Adrenal gland (tissue), 12 donors: ENCODE data around the gene ATG12. TPM values are rescaled to one million over a fixed set of nuclear protein-coding genes. Genes with fewer than 3 reads are reported as not detected.

ENCODE experiments used
- DNase-seq, 7 donors: peaks; one replicate each; pipeline ENCODE4 v3.0.0-alpha.2; 2019 to 2020
- H3K27ac ChIP-seq, 5 donors: fragments of 200-600 bp; sonication (generic) in 4 of 5; 1 replicate in 3 of 5; 2 replicates in 2 of 5; pipeline versions ENCODE4 v1.5.1 to v1.8.0; 2016 to 2020; ENCODE audit warnings: mild to moderate bottlenecking in 1 of 5
- H3K27me3 ChIP-seq: fragments of 200-600 bp; 2 replicates; pipeline ENCODE4 v1.8.0; 2021
- H3K36me3 ChIP-seq, 2 donors: fragments of 200-600 bp; replicated peaks in 1 of 2; 1 replicate in 1 of 2; 2 replicates in 1 of 2; pipeline versions ENCODE4 v1.5.1 to v1.8.0; 2018 to 2022
- H3K4me1 ChIP-seq, 2 donors: fragments of 200-600 bp; replicated peaks in 1 of 2; 1 replicate in 1 of 2; 2 replicates in 1 of 2; pipeline versions ENCODE4 v1.5.1 to v1.8.0; 2018 to 2021
- H3K4me3 ChIP-seq, 4 donors: fragments of 200-600 bp; sonication (generic) in 3 of 4; one replicate each; pipeline ENCODE4 v1.5.1; 2016 to 2018
- H3K9me3 ChIP-seq, 3 donors: fragments of 200-600 bp; sonication (generic) in 1 of 3; replicated peaks in 1 of 3; 1 replicate in 2 of 3; 2 replicates in 1 of 3; pipeline versions ENCODE4 v1.5.1 to v1.8.0; 2016 to 2021
- CTCF ChIP-seq, 6 experiments: fragments of 450-650 bp in 4 of 6; fragments of 200-600 bp in 2 of 6; sonication (generic) in 1 of 6; IDR thresholded peaks; 1 replicate in 5 of 6; 2 replicates in 1 of 6; pipeline versions ENCODE4 v1.5.1 to v1.8.0; 2016 to 2021; ENCODE audit warnings: antibody characterized with exemption in 6 of 6, mild to moderate bottlenecking in 2 of 6, moderate library complexity in 1 of 6
- POLR2A ChIP-seq, 2 donors: fragments of 450-650 bp; IDR thresholded peaks; one replicate each; pipeline ENCODE4 v1.6.1; 2017; ENCODE audit warnings: antibody characterized with exemption in 2 of 2, mild to moderate bottlenecking in 2 of 2, moderate library complexity in 1 of 2
- WGBS, 4 donors: extraction: QIAGEN DNeasy Blood & Tissue Kit in 2 of 4; methylation state at CpG; one replicate each; pipeline versions ENCODE4 v1.1.5 to v1.1.7; 2013 to 2017; 5-methylcytosine and 5-hydroxymethylcytosine counted together
- intact Hi-C, 2 donors: fragments of 100-400 bp; cut with DNase I; formaldehyde crosslinking; loops; one replicate each; pipeline versions ENCODE4 v1.14.1 to v1.15.0; 2022 to 2023
- polyA plus RNA-seq, 3 donors: library from polyadenylated mRNA; stranded (reverse); fragments of 200-250 nt in 2 of 3; fragments of 350-450 nt in 1 of 3; fragmentation: Illumina TruSeq in 1 of 3; extraction: RNeasy Lipid Tissue Mini Kit (QIAGEN cat#74804) in 1 of 3; gene quantifications; one replicate each; pipeline ENCODE4 v1.2.3, GENCODE V29; 2013 to 2014
- total RNA-seq, 9 donors: library from RNA; depleted of rRNA in 4 of 9; stranded (reverse); fragments of >200 nt in 4 of 9; fragments of 120-200 nt in 1 of 9; fragmentation: NEBNext Ultra II Directional in 1 of 9; extraction: Animal tissue kit (Norgen Biotek cat#: 25700) in 1 of 9; gene quantifications; one replicate each; pipeline versions ENCODE4 v1.1.0 to v1.2.4, GENCODE V29; 2013 to 2023
- donor health status: healthy with polysubstance abuse.
- donor health status: Bipolar disorder and iron deficiency.
- donor health status: DM: yes; HTN: yes; CAD: no.
- donor health status: DM: no; HTN: no; CAD: no.
- donor health status: DM: no; HTN: no; CAD: no.
- donor health status: DM: yes; HTN: yes; CAD: no.

ATG12 gene
- total and polyA plus RNA-seq, 12 donors, result 23.7 to 68.0 (median 41.1) TPM

DNA sequence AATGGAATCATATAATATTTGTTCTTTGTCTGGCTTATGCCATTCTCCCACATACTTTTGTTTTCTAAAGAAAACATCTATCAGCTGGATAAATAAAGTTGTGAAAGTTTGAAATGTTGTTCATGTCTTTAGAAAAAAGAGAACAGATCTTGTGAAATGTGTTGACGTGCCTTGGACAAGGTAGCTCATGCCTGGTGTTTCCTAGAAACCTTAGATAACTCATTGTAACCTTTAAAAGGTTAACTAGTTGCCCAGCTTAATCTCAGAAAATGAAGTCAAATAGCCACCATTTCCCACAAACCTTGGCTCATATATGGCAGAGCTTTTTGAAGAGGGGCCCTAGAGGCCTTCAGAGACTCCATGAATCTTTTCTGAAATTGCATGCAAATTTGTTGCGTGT, 40.2 kb downstream of the ATG12 start:
- no peaks in the 10 kb centered on the region for H3K36me3 ChIP-seq
- 89 to 100% (median 93%) methylated on average over 2 of the region's 2 CpGs for WGBS, 4 donors
- no peak for DNase-seq
- no peak for TF ChIP-seq POLR2A (IDR thresholded peaks at IDR 0.05)
- no peak for TF ChIP-seq CTCF (IDR thresholded peaks at IDR 0.05)
- H3K4me1 ChIP-seq, result peaks cover 5 to 9% of the 10 kb centered on the region in 2 donors
- no peaks in the 10 kb centered on the region for H3K27me3 ChIP-seq
- H3K9me3 ChIP-seq, result no peaks in the 10 kb centered on the region
- intact Hi-C loops, result no loop called here
- H3K4me3 ChIP-seq, result no peak overlapping the region
- H3K27ac ChIP-seq, result no peak overlapping the region

DNA sequence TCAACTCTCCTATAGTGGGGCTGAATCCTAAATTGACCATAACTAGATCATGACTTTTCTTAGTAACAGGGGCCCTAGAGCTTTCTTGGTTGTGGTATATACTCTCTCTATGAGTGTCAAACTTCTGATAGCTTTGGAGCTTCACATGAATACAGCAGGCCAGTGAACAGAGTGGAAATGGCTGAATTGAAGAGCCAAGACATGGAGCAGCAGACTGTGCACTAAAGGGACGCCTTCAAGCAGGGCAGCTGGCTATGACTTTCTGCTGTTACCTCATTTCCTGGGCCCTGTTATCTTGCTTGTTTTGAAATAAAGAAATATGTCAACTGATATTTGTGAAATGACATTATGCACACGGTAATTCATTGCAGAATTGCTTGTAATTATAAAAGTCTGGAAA, 41.3 kb downstream of the ATG12 start:
- intact Hi-C loops, result no loop called here
- H3K27me3 ChIP-seq, result no peaks in the 10 kb centered on the region
- peak in 1 of 7 donors; percentile 4 for DNase-seq
- no peak overlapping the region for H3K4me3 ChIP-seq
- no peaks in the 10 kb centered on the region for H3K9me3 ChIP-seq
- no peak for TF ChIP-seq CTCF (IDR thresholded peaks at IDR 0.05)
- no peak for TF ChIP-seq POLR2A (IDR thresholded peaks at IDR 0.05)
- no peak overlapping the region for H3K27ac ChIP-seq
- H3K4me1 ChIP-seq, result peaks cover 5 to 9% of the 10 kb centered on the region in 2 donors
- H3K36me3 ChIP-seq, result no peaks in the 10 kb centered on the region
- WGBS, 4 donors, result 65 to 77% (median 76%) methylated on average over 2 of the region's 2 CpGs

DNA sequence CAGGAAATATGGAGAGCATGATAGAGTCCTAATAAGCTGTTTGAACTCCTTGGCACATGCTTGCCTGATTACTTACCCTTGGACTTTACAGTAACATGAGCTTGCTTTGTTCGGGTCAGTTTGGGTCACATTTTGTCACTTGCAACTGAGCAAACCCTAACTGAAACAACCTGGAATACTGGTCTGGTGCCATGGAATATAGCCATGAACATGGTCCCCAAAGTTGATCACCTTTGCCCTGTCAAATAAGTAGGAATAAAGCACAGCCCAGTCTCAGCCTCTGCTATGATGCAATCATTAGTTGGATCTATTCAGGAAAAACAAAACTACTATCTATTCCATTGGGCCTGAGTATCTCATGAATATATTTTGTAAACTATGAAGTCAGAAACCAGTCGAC, 43.1 kb downstream of the ATG12 start:
- Histone ChIP-seq H3K4me3 (no peak overlapping the region), H3K27me3 (no peaks in the 10 kb centered on the region)

DNA sequence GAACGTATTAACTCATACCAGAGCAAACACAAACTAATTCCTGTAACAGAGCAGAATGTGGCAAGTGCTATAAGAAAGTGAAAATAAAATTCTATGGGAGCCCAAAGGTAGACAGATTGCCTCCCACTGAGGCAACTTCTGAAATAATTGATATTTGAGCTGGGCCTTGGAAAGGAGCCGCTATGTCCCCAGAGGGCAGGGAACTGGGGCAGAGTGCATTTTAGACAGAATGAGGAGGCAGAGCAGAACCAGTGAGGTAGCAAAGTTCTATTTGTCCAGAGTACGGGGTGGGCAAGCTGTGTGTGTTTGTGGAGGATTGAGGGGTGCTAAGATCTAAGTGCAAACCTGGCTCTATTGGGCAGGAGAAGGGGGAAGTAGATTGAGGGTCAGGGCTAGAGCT, 44.7 kb downstream of the ATG12 start:
- TF ChIP-seq POLR2A (IDR thresholded peaks at IDR 0.05), result no peak
- TF ChIP-seq CTCF (IDR thresholded peaks at IDR 0.05), result no peak
- H3K4me3 ChIP-seq, result no peak overlapping the region
- H3K9me3 ChIP-seq, result no peaks in the 10 kb centered on the region
- H3K27ac ChIP-seq, result no peak overlapping the region
- peaks cover 5 to 9% of the 10 kb centered on the region in 2 donors for H3K4me1 ChIP-seq
- no peak for DNase-seq
- H3K27me3 ChIP-seq, result no peaks in the 10 kb centered on the region
- H3K36me3 ChIP-seq, result no peaks in the 10 kb centered on the region
- intact Hi-C loops, result no loop called here
- 89 to 97% (median 93%) methylated on average over 3 of the region's 3 CpGs for WGBS, 4 donors

More for the DNA sequence above, 43.1 kb downstream of the ATG12 start:
- 33 to 58% (median 44%) methylated on average over 2 of the region's 2 CpGs for WGBS, 4 donors
- no peaks in the 10 kb centered on the region for H3K9me3 ChIP-seq
- H3K27ac ChIP-seq, result peak overlapping the region in 2 of 5 donors; percentile 4 to 48
- intact Hi-C loops, result no loop called here
- DNase-seq, result peak in 1 of 7 donors; percentile 6
- peaks cover 5 to 9% of the 10 kb centered on the region in 2 donors for H3K4me1 ChIP-seq
- no peaks in the 10 kb centered on the region for H3K36me3 ChIP-seq
- no peak for TF ChIP-seq POLR2A (IDR thresholded peaks at IDR 0.05)
- no peak for TF ChIP-seq CTCF (IDR thresholded peaks at IDR 0.05)
